Upper lobe of right lung (tissue), 1 donor: ENCODE results near the gene MS4A14. TPM values are rescaled to one million over a fixed set of nuclear protein-coding genes. Genes with fewer than 3 reads are reported as not detected.
A peak's percentile ranks its signal among the peaks of the same experiment; 100 is the strongest.

ENCODE experiments used
- ATAC-seq: fragments of 200-7000 bp; cut with Tn5 transposase; one replicate; pipeline ENCODE4 v1.9.1; 2020; ENCODE audit warnings: mild to moderate bottlenecking, moderate library complexity
- DNase-seq: peaks from one replicate; pipeline ENCODE4 v3.0.0-alpha.2; 2020
- H3K27ac ChIP-seq: fragments of 200-600 bp; one replicate; pipeline ENCODE4 v1.8.0; 2022
- H3K27me3 ChIP-seq: fragments of 200-600 bp; one replicate; pipeline ENCODE4 v1.8.0; 2022; ENCODE audit warnings: mild to moderate bottlenecking
- H3K36me3 ChIP-seq: fragments of 200-600 bp; one replicate; pipeline ENCODE4 v1.8.0; 2022
- H3K4me1 ChIP-seq: fragments of 200-600 bp; one replicate; pipeline ENCODE4 v1.8.0; 2022
- H3K4me3 ChIP-seq: fragments of 200-600 bp; one replicate; pipeline ENCODE4 v1.8.0; 2022; ENCODE audit warnings: mild to moderate bottlenecking
- H3K9me3 ChIP-seq: fragments of 200-600 bp; one replicate; pipeline ENCODE4 v1.8.0; 2022
- intact Hi-C: fragments of 100-400 bp; cut with DNase I; formaldehyde crosslinking; loops from one replicate; pipeline ENCODE4 v1.11.0; 2022
- total RNA-seq: library from RNA; stranded (reverse); fragmentation: NEBNext Ultra II Directional; extraction: Animal tissue kit (Norgen Biotek cat#: 25700); gene quantifications from one replicate; pipeline ENCODE4 v1.2.1, GENCODE V29; 2021
- TF ChIP-seq, protein P1 (sequence below): fragments of 200-600 bp; IDR thresholded peaks from one replicate; pipeline ENCODE4 v1.8.0; 2022; ENCODE audit warnings: antibody characterized with exemption
- donor health status: DM: no; HTN: yes; CAD: no; lungs with severe emphysema.

The MS4A14 gene
- total RNA-seq, 1 donor from 2014 or later, result 10.3 TPM

DNA sequence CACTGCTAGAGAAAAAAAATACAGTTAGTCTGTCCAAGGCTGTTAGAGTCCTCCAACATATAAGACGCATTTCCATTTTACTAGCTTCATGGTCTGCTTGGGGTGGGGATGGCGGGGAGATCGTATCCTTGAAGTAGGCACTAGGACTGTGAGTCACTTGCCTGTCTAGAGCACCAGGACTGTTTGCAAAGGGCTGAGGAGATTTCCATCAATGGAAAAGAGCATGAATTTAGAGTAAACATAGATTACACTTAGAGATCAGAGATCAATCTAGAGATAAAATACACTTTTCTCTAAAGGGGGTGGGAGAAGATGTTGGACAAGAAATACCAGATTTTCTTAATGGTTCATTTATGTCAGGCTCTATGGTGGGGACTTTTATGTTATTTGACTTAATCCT lies 19.7 kb upstream of the MS4A14 start:
- no peaks in the 10 kb centered on the region for H3K27me3 ChIP-seq
- no peak overlapping the region for H3K4me3 ChIP-seq
- TF ChIP-seq, protein P1, sequence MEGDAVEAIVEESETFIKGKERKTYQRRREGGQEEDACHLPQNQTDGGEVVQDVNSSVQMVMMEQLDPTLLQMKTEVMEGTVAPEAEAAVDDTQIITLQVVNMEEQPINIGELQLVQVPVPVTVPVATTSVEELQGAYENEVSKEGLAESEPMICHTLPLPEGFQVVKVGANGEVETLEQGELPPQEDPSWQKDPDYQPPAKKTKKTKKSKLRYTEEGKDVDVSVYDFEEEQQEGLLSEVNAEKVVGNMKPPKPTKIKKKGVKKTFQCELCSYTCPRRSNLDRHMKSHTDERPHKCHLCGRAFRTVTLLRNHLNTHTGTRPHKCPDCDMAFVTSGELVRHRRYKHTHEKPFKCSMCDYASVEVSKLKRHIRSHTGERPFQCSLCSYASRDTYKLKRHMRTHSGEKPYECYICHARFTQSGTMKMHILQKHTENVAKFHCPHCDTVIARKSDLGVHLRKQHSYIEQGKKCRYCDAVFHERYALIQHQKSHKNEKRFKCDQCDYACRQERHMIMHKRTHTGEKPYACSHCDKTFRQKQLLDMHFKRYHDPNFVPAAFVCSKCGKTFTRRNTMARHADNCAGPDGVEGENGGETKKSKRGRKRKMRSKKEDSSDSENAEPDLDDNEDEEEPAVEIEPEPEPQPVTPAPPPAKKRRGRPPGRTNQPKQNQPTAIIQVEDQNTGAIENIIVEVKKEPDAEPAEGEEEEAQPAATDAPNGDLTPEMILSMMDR, result no peak
- no peak for ATAC-seq
- intact Hi-C loops, result no loop called here
- H3K9me3 ChIP-seq, result no peaks in the 10 kb centered on the region
- no peaks in the 10 kb centered on the region for H3K36me3 ChIP-seq
- no peaks in the 10 kb centered on the region for H3K4me1 ChIP-seq
- no peak for DNase-seq
- H3K27ac ChIP-seq, result peak overlapping the region; percentile 86

DNA sequence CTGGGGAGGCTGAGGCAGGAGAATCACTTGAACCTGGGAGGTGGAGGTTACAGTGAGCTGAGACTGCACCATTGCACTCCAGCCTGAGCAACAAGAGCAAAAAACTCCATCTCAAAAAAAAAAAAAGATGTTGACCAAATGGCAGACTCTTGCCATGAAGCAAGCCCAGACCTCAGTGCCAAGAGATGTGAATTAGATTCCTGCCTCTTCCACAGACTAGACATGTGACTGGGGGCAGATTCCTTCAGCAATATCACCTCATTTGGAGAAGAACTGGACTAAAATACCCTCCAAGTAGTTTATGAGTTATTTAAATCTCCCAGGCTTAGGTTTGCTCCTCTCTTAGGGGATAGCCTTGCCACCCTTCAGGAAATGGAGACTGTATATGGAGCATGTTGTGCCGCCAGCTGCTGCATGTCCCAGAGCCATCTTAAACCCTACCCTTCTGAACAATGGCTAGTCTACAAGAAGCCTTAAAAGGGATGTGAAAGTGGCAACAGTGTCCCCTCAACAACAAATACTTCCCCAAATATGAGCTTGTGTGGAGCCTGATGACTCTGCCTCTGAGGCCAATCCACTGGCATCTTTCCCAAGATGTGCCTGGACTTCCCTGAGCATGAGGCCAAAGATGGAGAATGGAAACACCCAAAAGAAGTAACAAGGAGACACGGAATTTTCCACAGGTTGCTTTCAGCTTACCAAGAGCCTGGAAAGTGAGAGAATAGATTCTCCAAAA lies 18.7 kb upstream of the MS4A14 start:
- H3K9me3 ChIP-seq, result no peaks in the 10 kb centered on the region
- no peaks in the 10 kb centered on the region for H3K36me3 ChIP-seq
- H3K4me1 ChIP-seq, result no peaks in the 10 kb centered on the region
- peak; percentile 84 for ATAC-seq
- no peak overlapping the region for H3K4me3 ChIP-seq
- H3K27me3 ChIP-seq, result no peaks in the 10 kb centered on the region
- peak overlapping the region; percentile 86 for H3K27ac ChIP-seq
- peak; percentile 75 for DNase-seq
- TF ChIP-seq, protein P1, result no peak
- intact Hi-C loops, result no loop called here

DNA sequence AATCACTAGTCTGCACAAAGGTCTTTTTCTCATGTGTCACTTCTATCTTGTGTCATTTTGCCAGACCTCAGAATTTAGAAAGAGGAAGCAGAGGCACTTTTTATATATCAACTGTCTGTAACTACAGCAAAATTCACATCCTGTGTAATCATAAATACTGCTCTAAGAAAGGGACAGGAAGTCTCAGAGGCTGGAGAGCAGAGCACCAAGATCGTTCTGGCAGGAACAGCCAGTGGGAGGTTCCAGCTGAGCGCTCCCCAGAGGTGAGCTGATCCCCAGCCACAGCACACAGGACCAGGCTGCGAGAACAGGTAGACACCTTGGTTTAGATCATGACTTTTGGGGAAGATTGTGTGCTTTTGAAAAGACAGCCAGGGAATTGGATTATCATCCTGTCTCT lies 17.9 kb upstream of the MS4A14 start, which contains the start of gene MS4A7:
MS4A7 (plus strand) TSS at position 179 of the 400 bp plus-strand sequence. CDS start 4,610 bp downstream, outside the sequence.
- H3K27ac ChIP-seq, result peak within 1 kb of the TSS; percentile 86
- DNase-seq (peak; percentile 68), ATAC-seq (peak; percentile 86)
- H3K36me3 ChIP-seq, result no peaks in the 10 kb centered on the region
- H3K9me3 ChIP-seq, result no peaks in the 10 kb centered on the region
- TF ChIP-seq, protein P1, result no peak
- no peaks in the 10 kb centered on the region for H3K4me1 ChIP-seq
- no peaks in the 10 kb centered on the region for H3K27me3 ChIP-seq
- intact Hi-C loops, result no loop called here
- H3K4me3 ChIP-seq, result peak within 1 kb of the TSS; percentile 38

DNA sequence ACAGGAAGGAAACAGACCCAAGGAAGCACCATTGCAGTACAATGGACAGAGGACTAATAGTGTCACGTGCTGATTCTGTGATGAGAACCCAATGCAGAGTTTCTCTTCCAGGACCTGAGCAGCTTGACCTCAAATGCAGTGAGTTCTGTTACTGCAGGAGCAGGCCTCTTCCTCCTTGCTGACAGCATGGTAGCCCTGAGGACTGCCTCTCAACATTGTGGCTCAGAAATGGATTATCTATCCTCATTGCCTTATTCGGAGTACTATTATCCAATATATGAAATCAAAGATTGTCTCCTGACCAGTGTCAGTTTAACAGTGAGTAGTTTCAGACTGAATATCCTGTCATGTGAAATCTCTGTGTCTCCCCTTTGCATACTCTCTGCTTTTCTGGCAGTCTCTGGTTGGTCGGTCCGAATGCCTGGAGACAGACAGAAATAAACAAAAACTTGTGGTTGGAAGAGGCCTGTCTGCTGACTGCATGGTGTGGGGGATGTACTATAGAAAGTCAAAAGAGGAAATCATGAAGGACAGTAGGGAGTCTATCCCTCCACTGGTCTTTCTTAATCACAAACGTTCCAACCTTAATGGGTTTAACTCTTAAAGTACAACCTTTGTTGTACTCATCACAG lies 6.9 kb upstream of the MS4A14 start:
- ATAC-seq (peak; percentile 85), DNase-seq (no peak)
- peaks cover 6% of the 10 kb centered on the region for H3K36me3 ChIP-seq
- H3K4me1 ChIP-seq, result no peaks in the 10 kb centered on the region
- no peak overlapping the region for H3K4me3 ChIP-seq
- TF ChIP-seq, protein P1, result no peak
- H3K27ac ChIP-seq, result peak overlapping the region; percentile 55
- no peaks in the 10 kb centered on the region for H3K9me3 ChIP-seq
- no peaks in the 10 kb centered on the region for H3K27me3 ChIP-seq
- intact Hi-C loops, result no loop called here

DNA sequence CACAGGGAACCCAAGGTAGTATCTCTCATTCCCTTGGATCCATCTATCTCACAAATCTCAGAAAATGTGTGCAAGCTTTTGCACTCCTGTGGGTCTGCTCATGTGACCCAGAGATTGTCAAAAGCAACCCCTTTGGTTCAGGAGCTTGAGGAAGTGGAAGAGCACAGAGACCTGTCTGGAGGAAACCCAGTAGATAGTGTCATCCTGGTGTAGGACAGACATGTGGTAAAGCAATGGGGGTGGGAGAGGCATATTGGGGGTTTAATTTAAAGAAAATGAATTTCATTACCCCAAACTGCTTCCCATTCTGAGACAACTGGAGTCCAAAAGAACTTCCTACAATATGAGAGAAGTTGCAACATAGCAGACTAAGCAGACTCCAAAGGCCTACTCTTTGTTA lies 5.8 kb upstream of the MS4A14 start:
- H3K27me3 ChIP-seq, result no peaks in the 10 kb centered on the region

More for the DNA sequence above, 5.8 kb upstream of the MS4A14 start:
- H3K9me3 ChIP-seq, result no peaks in the 10 kb centered on the region
- peaks cover under 1% of the 10 kb centered on the region for H3K36me3 ChIP-seq
- DNase-seq (no peak), ATAC-seq (peak; percentile 44)
- H3K27ac ChIP-seq, result peak overlapping the region; percentile 42
- TF ChIP-seq, protein P1, result no peak
- H3K4me3 ChIP-seq, result no peak overlapping the region
- intact Hi-C loops, result no loop called here
- H3K4me1 ChIP-seq, result no peaks in the 10 kb centered on the region
